ENCODE data around the gene PPP1R2C. TPM values are rescaled to one million over a fixed set of nuclear protein-coding genes. Genes with fewer than 3 reads are reported as not detected.

The PPP1R2C gene
- total RNA-seq, 2 experiments from 2014 or later, result not detected

DNA sequence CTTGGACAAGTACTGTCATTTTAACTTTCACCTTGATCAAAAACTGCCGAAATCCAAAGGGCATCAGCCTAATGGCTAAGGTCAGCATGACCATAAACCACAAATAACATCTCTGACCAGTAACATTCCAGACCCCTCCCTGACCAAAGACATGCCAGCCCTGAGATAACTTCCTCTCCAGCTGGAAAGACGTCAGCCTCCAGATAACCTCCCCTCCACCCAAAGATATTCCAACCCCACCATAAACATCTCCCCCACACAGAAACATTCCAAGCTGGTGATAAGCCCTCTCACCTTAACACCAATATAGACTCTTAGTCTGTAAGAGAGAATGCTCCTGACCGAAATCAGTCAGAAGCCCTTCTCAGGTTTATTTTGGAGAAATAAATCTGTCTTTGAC lies 7.4 kb downstream of the PPP1R2C start:
- Mint-ChIP-seq H3K27me3 (no peaks in the 10 kb centered on the region), H3K9me3 (no peaks in the 10 kb centered on the region), H3K4me1 (ENCODE audit: low read depth) (no peaks in the 10 kb centered on the region), H3K4me3 (no peak overlapping the region), H3K27ac (no peak overlapping the region), H3K36me3 (ENCODE audit: low read depth) (no peaks in the 10 kb centered on the region)
- ChIA-PET POLR2A (no interaction called here), CTCF (no interaction called here)
- ATAC-seq (no peak), DNase-seq (no peak)
- intact Hi-C loops (cut with micrococcal nuclease), result no loop called here
- TF ChIP-seq, protein P1, sequence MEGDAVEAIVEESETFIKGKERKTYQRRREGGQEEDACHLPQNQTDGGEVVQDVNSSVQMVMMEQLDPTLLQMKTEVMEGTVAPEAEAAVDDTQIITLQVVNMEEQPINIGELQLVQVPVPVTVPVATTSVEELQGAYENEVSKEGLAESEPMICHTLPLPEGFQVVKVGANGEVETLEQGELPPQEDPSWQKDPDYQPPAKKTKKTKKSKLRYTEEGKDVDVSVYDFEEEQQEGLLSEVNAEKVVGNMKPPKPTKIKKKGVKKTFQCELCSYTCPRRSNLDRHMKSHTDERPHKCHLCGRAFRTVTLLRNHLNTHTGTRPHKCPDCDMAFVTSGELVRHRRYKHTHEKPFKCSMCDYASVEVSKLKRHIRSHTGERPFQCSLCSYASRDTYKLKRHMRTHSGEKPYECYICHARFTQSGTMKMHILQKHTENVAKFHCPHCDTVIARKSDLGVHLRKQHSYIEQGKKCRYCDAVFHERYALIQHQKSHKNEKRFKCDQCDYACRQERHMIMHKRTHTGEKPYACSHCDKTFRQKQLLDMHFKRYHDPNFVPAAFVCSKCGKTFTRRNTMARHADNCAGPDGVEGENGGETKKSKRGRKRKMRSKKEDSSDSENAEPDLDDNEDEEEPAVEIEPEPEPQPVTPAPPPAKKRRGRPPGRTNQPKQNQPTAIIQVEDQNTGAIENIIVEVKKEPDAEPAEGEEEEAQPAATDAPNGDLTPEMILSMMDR (IDR thresholded peaks at IDR 0.05), result no peak

DNA sequence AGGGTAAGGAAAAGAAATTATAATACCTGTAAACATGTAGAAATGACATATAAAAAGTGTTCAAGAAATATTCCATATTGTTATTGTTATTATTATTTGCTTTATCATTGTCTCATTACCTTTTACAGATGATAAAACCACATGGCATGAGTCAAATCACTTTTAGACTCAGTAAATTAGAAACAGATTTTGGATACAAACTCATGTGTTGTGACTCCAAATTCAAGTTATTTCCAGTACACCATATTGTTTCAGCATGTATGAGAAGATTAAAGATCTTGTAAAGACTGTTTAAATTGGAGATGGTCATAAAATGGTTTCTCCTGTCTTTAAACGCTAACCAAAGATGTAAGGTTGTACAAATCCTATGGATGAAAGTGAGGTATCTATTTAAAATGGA lies 18.1 kb downstream of the PPP1R2C start:
- Mint-ChIP-seq H3K9me3 (no peaks in the 10 kb centered on the region), H3K27me3 (no peaks in the 10 kb centered on the region), H3K27ac (no peak overlapping the region), H3K4me1 (ENCODE audit: low read depth) (no peaks in the 10 kb centered on the region), H3K36me3 (ENCODE audit: low read depth) (no peaks in the 10 kb centered on the region), H3K4me3 (no peak overlapping the region)
- ChIA-PET CTCF (no interaction called here), POLR2A (no interaction called here)
- DNase-seq, result no peak
- intact Hi-C loops (cut with micrococcal nuclease), result no loop called here
- TF ChIP-seq, protein P1 (IDR thresholded peaks at IDR 0.05), result no peak
- no peak for ATAC-seq

DNA sequence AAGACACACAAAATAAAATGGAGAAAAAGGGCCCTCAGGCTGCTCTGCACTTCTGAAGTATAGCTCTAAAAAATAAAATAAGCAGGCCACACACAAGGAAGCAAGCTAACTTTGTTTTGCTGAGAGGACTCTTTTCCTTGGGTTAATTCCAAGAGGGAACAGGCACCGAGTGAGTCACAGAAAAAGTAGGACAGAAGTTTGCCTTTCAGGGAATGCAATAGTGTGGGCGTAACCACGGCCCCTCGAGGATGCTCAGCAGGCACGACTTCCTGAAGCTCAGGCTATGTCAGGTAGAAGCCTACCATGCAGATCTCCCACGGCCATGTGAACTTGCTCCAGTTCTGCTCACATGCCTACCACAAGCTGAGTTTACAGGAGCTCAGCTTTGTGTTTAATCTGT lies 22.1 kb downstream of the PPP1R2C start:
- Mint-ChIP-seq H3K9me3 (no peaks in the 10 kb centered on the region), H3K27me3 (no peaks in the 10 kb centered on the region), H3K27ac (no peak overlapping the region), H3K36me3 (ENCODE audit: low read depth) (no peaks in the 10 kb centered on the region), H3K4me3 (no peak overlapping the region), H3K4me1 (ENCODE audit: low read depth) (no peaks in the 10 kb centered on the region)
- POLR2A ChIA-PET, result no interaction called here
- CTCF ChIA-PET, result no interaction called here
- ATAC-seq (no peak), DNase-seq (no peak)
- TF ChIP-seq, protein P1 (IDR thresholded peaks at IDR 0.05), result no peak
- intact Hi-C loops (cut with micrococcal nuclease), result no loop called here

DNA sequence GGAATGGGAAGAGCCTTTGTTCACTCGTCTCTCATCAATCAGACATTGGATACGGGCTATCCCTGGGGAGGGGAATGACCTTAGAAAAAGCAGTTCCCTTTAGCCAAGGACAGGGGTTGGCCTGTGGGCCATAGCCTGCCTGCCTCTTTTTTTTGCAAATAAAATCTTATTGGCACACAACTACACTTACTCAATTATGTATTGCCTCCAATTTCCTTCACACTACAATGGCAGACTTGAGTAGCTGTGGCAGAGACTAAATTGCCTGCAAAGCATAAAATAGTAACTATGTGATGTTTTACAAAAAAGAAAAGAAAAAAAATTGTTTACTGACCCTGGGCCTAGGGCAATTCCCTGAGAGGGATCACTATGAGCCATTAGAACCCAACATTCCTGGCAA lies 23.4 kb downstream of the PPP1R2C start:
- TF ChIP-seq, protein P1 (IDR thresholded peaks at IDR 0.05), result no peak
- POLR2A ChIA-PET, result no interaction called here
- no peak for DNase-seq
- no peaks in the 10 kb centered on the region for H3K36me3 Mint-ChIP-seq (ENCODE audit: low read depth)
- no peaks in the 10 kb centered on the region for H3K9me3 Mint-ChIP-seq
- no peaks in the 10 kb centered on the region for H3K4me1 Mint-ChIP-seq (ENCODE audit: low read depth)
- intact Hi-C loops (cut with micrococcal nuclease), result no loop called here
- no peak overlapping the region for H3K27ac Mint-ChIP-seq
- no peak overlapping the region for H3K4me3 Mint-ChIP-seq
- H3K27me3 Mint-ChIP-seq, result no peaks in the 10 kb centered on the region
- CTCF ChIA-PET, result no interaction called here
- ATAC-seq, result no peak

DNA sequence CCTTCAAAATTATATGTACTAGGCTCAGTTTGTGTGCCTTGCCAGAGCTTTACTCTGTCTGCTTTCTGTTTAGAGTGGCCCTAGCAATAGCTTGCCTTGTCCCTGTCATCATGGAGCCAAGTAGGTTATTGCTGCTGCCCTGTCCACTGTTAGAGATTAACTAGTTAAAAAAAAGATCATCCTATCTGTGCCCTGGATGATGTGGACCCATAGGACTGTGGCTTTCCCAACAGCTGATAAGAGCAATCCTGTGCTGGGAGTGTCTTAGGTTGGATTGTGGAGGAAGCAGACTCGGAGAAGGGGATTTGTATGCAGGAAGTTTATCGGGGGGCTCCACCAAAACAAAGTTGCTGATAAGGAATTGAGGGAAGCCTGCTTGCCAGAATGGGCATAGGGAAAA lies 23.8 kb downstream of the PPP1R2C start:
- Mint-ChIP-seq H3K9me3 (no peaks in the 10 kb centered on the region), H3K27me3 (no peaks in the 10 kb centered on the region), H3K4me1 (ENCODE audit: low read depth) (no peaks in the 10 kb centered on the region), H3K4me3 (no peak overlapping the region), H3K27ac (no peak overlapping the region), H3K36me3 (ENCODE audit: low read depth) (no peaks in the 10 kb centered on the region)
- DNase-seq (no peak), ATAC-seq (no peak)
- POLR2A ChIA-PET, result no interaction called here
- TF ChIP-seq, protein P1 (IDR thresholded peaks at IDR 0.05), result no peak
- CTCF ChIA-PET, result no interaction called here
- intact Hi-C loops (cut with micrococcal nuclease), result no loop called here

All from activated CD8-positive, alpha-beta T cell treated with anti-CD3 and anti-CD28 coated beads for 36 hours (primary cell).